Measurements from ENCODE around the gene EMILIN2.

EMILIN2 gene

GRCh38 chr18:2874765-2875164 lies 28.0 kb downstream of the EMILIN2 start:
- DNase-seq (ENCODE audit: low read depth, low spot score), result no peak

GRCh38 chr18:2878656-2879330 lies 32.0 kb downstream of the EMILIN2 start:
- no peak for DNase-seq (ENCODE audit: low read depth, low spot score)

- no peak for DNase-seq (ENCODE audit: low read depth, low spot score)
These were observed 33.1 kb downstream of the EMILIN2 start for GRCh38 chr18:2879889-2880288.

- DNase-seq (ENCODE audit: low read depth, low spot score), result no peak
These were observed 33.7 kb downstream of the EMILIN2 start for GRCh38 chr18:2880473-2880872.

GRCh38 chr18:2881088-2881839 lies 34.5 kb downstream of the EMILIN2 start:
- DNase-seq (ENCODE audit: low read depth, low spot score), result no peak

GRCh38 chr18:2881840-2882195 lies 35.0 kb downstream of the EMILIN2 start:
- no peak for DNase-seq (ENCODE audit: low read depth, low spot score)

GRCh38 chr18:2882201-2882600 lies 35.4 kb downstream of the EMILIN2 start:
- DNase-seq (ENCODE audit: low read depth, low spot score), result no peak

GRCh38 chr18:2883076-2883735 lies 36.4 kb downstream of the EMILIN2 start:
- no peak for DNase-seq (ENCODE audit: low read depth, low spot score)

GRCh38 chr18:2884706-2885285 lies 38.0 kb downstream of the EMILIN2 start:
- DNase-seq (ENCODE audit: low read depth, low spot score), result no peak

GRCh38 chr18:2887470-2887869 lies 40.7 kb downstream of the EMILIN2 start:
- no peak for DNase-seq (ENCODE audit: low read depth, low spot score)

- no peak for DNase-seq (ENCODE audit: low read depth, low spot score)
These were observed 43.0 kb downstream of the EMILIN2 start for GRCh38 chr18:2889761-2890192.

GRCh38 chr18:2890606-2891005 lies 43.8 kb downstream of the EMILIN2 start:
- DNase-seq (ENCODE audit: low read depth, low spot score), result no peak

- DNase-seq (ENCODE audit: low read depth, low spot score), result no peak
These were observed 45.0 kb downstream of the EMILIN2 start for GRCh38 chr18:2891526-2892431.

GRCh38 chr18:2893056-2893455 lies 46.2 kb downstream of the EMILIN2 start:
- DNase-seq (ENCODE audit: low read depth, low spot score), result no peak

GRCh38 chr18:2893676-2894075 lies 46.9 kb downstream of the EMILIN2 start:
- no peak for DNase-seq (ENCODE audit: low read depth, low spot score)

- DNase-seq (ENCODE audit: low read depth, low spot score), result no peak
These were observed 47.5 kb downstream of the EMILIN2 start for GRCh38 chr18:2894131-2894840.

GRCh38 chr18:2894841-2895370 lies 48.1 kb downstream of the EMILIN2 start:
- DNase-seq (ENCODE audit: low read depth, low spot score), result no peak

GRCh38 chr18:2895391-2895790 lies 48.6 kb downstream of the EMILIN2 start:
- DNase-seq (ENCODE audit: low read depth, low spot score), result no peak

- no peak for DNase-seq (ENCODE audit: low read depth, low spot score)
These were observed 50.2 kb downstream of the EMILIN2 start for GRCh38 chr18:2896990-2897389.

GRCh38 chr18:2897448-2898185 lies 50.8 kb downstream of the EMILIN2 start:
- no peak for DNase-seq (ENCODE audit: low read depth, low spot score)
